Activated naive CD4-positive, alpha-beta T cell treated with anti-CD3 and anti-CD28 coated beads, Interleukin-2, amount 10 ng/mL, durations not matched to agents 7 days and 5 days (primary cell): Measurements from ENCODE around the gene INPP5D.
A peak's percentile ranks its signal among the peaks of the same experiment; 100 is the strongest.
"Not testable (repeated sequence)": the region's sequence is repeated elsewhere in the genome, so short reads cannot be mapped to it uniquely, and the experiment has no call there.

Experiments used
- CTCF ChIA-PET: fragments of 350-600 bp; sonication (Branson Sonifier 250); formaldehyde crosslinking; loops from one replicate; lab custom pipeline; 2021; ENCODE audit warnings: antibody characterized with exemption; lab: Charles Lee
- DNase-seq: peaks from one replicate; pipeline ENCODE4 v3.0.0-alpha.2; 2020
- H3K27ac Mint-ChIP-seq: one replicate; pipeline ENCODE4 v1.8.0; 2021; ENCODE audit warnings: mild to moderate bottlenecking, moderate library complexity, mixed read lengths
- H3K27me3 Mint-ChIP-seq: one replicate; pipeline ENCODE4 v1.8.0; 2021; ENCODE audit warnings: mild to moderate bottlenecking, mixed read lengths
- H3K36me3 Mint-ChIP-seq: one replicate; pipeline ENCODE4 v1.8.0; 2021; ENCODE audit warnings: mixed read lengths
- H3K4me1 Mint-ChIP-seq: one replicate; pipeline ENCODE4 v1.8.0; 2021; ENCODE audit warnings: mixed read lengths
- H3K4me3 Mint-ChIP-seq: one replicate; pipeline ENCODE4 v1.8.0; 2021; ENCODE audit warnings: mild to moderate bottlenecking, moderate library complexity, mixed read lengths
- H3K9me3 Mint-ChIP-seq: one replicate; pipeline ENCODE4 v1.8.0; 2021; ENCODE audit warnings: mixed read lengths

The INPP5D gene

GRCh38 chr2:233039212-233039845 lies 20.8 kb upstream of the INPP5D start:
- Mint-ChIP-seq H3K4me1 (no peaks in the 10 kb centered on the region), H3K27ac (no peak overlapping the region), H3K27me3 (peaks cover 26% of the 10 kb centered on the region), H3K36me3 (no peaks in the 10 kb centered on the region), H3K9me3 (no peaks in the 10 kb centered on the region), H3K4me3 (no peak overlapping the region)
- CTCF ChIA-PET, result no interaction called here
- DNase-seq, result no peak

GRCh38 chr2:233039846-233040530 lies 20.2 kb upstream of the INPP5D start:
- CTCF ChIA-PET, result no interaction called here
- H3K4me3 Mint-ChIP-seq, result no peak overlapping the region
- peaks cover 31% of the 10 kb centered on the region for H3K27me3 Mint-ChIP-seq
- no peak for DNase-seq
- H3K9me3 Mint-ChIP-seq, result no peaks in the 10 kb centered on the region
- H3K27ac Mint-ChIP-seq, result no peak overlapping the region
- no peaks in the 10 kb centered on the region for H3K36me3 Mint-ChIP-seq
- H3K4me1 Mint-ChIP-seq, result no peaks in the 10 kb centered on the region

- Mint-ChIP-seq H3K9me3 (no peaks in the 10 kb centered on the region), H3K4me3 (no peak overlapping the region), H3K27me3 (peaks cover 35% of the 10 kb centered on the region), H3K36me3 (no peaks in the 10 kb centered on the region), H3K27ac (no peak overlapping the region), H3K4me1 (no peaks in the 10 kb centered on the region)
- CTCF ChIA-PET, result no interaction called here
- no peak for DNase-seq
These were observed 19.6 kb upstream of the INPP5D start for GRCh38 chr2:233040571-233040970.

- no peak for DNase-seq
- CTCF ChIA-PET, result interaction anchor here (1.0 kb wide), 1 partner anchor 11 kb away, joined by 6 read pairs; no protein-coding TSS in a partner anchor
These were observed 18.3 kb upstream of the INPP5D start for GRCh38 chr2:233041722-233042323.

GRCh38 chr2:233042549-233042948 lies 17.6 kb upstream of the INPP5D start:
- H3K9me3 Mint-ChIP-seq, result no peaks in the 10 kb centered on the region
- no peak for DNase-seq
- CTCF ChIA-PET, result interaction anchor here (0.9 to 1.0 kb wide), 2 partner anchors 11 kb away, joined by 3 to 6 read pairs; no protein-coding TSS in a partner anchor
- no peak overlapping the region for H3K27ac Mint-ChIP-seq
- no peaks in the 10 kb centered on the region for H3K36me3 Mint-ChIP-seq
- no peak overlapping the region for H3K4me3 Mint-ChIP-seq
- H3K4me1 Mint-ChIP-seq, result no peaks in the 10 kb centered on the region
- peaks cover 45% of the 10 kb centered on the region for H3K27me3 Mint-ChIP-seq

More at GRCh38 chr2:233041722-233042323, 18.3 kb upstream of the INPP5D start:
- H3K36me3 Mint-ChIP-seq, result no peaks in the 10 kb centered on the region
- peaks cover 39% of the 10 kb centered on the region for H3K27me3 Mint-ChIP-seq
- H3K9me3 Mint-ChIP-seq, result no peaks in the 10 kb centered on the region
- no peaks in the 10 kb centered on the region for H3K4me1 Mint-ChIP-seq
- no peak overlapping the region for H3K27ac Mint-ChIP-seq
- no peak overlapping the region for H3K4me3 Mint-ChIP-seq

GRCh38 chr2:233044974-233045605 lies 15.1 kb upstream of the INPP5D start:
- Mint-ChIP-seq H3K9me3 (no peaks in the 10 kb centered on the region), H3K36me3 (no peaks in the 10 kb centered on the region), H3K4me1 (no peaks in the 10 kb centered on the region), H3K27ac (no peak overlapping the region), H3K4me3 (no peak overlapping the region), H3K27me3 (peaks cover 60% of the 10 kb centered on the region)
- no peak for DNase-seq
- CTCF ChIA-PET, result interaction anchor here (2.2 kb wide), 1 partner anchor 9 kb away, joined by 16 read pairs; no protein-coding TSS in a partner anchor

- no peak for DNase-seq
- CTCF ChIA-PET, result interaction anchor here (0.8 kb wide), 1 partner anchor 219 kb away, joined by 3 read pairs; no protein-coding TSS in a partner anchor
- Mint-ChIP-seq H3K27me3 (peaks cover 53% of the 10 kb centered on the region), H3K4me3 (no peak overlapping the region), H3K4me1 (no peaks in the 10 kb centered on the region), H3K27ac (no peak overlapping the region), H3K36me3 (no peaks in the 10 kb centered on the region), H3K9me3 (no peaks in the 10 kb centered on the region)
These were observed 12.9 kb upstream of the INPP5D start for GRCh38 chr2:233047206-233047605.

GRCh38 chr2:233047667-233048066 lies 12.5 kb upstream of the INPP5D start:
- Mint-ChIP-seq H3K27me3 (peaks cover 56% of the 10 kb centered on the region), H3K4me1 (no peaks in the 10 kb centered on the region), H3K4me3 (no peak overlapping the region), H3K9me3 (no peaks in the 10 kb centered on the region), H3K36me3 (no peaks in the 10 kb centered on the region), H3K27ac (no peak overlapping the region)
- DNase-seq, result no peak
- CTCF ChIA-PET, result interaction anchor here (0.8 kb wide), 1 partner anchor 218 kb away, joined by 3 read pairs; no protein-coding TSS in a partner anchor

GRCh38 chr2:233048569-233049193 lies 11.5 kb upstream of the INPP5D start:
- no peak overlapping the region for H3K4me3 Mint-ChIP-seq
- no peak overlapping the region for H3K27ac Mint-ChIP-seq
- CTCF ChIA-PET, result no interaction called here
- peaks cover 60% of the 10 kb centered on the region for H3K27me3 Mint-ChIP-seq
- DNase-seq, result no peak
- peaks cover under 1% of the 10 kb centered on the region for H3K4me1 Mint-ChIP-seq
- H3K9me3 Mint-ChIP-seq, result no peaks in the 10 kb centered on the region
- H3K36me3 Mint-ChIP-seq, result no peaks in the 10 kb centered on the region

GRCh38 chr2:233049194-233049761 lies 10.9 kb upstream of the INPP5D start:
- CTCF ChIA-PET, result interaction anchor here (1.3 to 2.0 kb wide), 2 partner anchors 11 to 202 kb away, joined by 3 to 8 read pairs; partner anchors contain the start of genes ATG16L1 and INPP5D
- Mint-ChIP-seq H3K4me3 (no peak overlapping the region), H3K9me3 (no peaks in the 10 kb centered on the region), H3K36me3 (no peaks in the 10 kb centered on the region), H3K27me3 (peaks cover 64% of the 10 kb centered on the region), H3K27ac (no peak overlapping the region), H3K4me1 (peaks cover 6% of the 10 kb centered on the region)
- DNase-seq, result peak; percentile 36

GRCh38 chr2:233051241-233052149 lies 8.6 kb upstream of the INPP5D start:
- Mint-ChIP-seq H3K9me3 (no peaks in the 10 kb centered on the region), H3K36me3 (no peaks in the 10 kb centered on the region), H3K4me3 (no peak overlapping the region), H3K27ac (no peak overlapping the region), H3K4me1 (peaks cover 7% of the 10 kb centered on the region), H3K27me3 (peaks cover 60% of the 10 kb centered on the region)
- CTCF ChIA-PET, result interaction anchor here (0.9 to 2.0 kb wide), 2 partner anchors 9 to 199 kb away, joined by 4 to 8 read pairs; partner anchors contain the start of gene INPP5D
- DNase-seq, result no peak

- H3K9me3 Mint-ChIP-seq, H3K4me1 Mint-ChIP-seq, H3K36me3 Mint-ChIP-seq, H3K27ac Mint-ChIP-seq, H3K4me3 Mint-ChIP-seq, DNase-seq: not testable (repeated sequence)
- H3K27me3 Mint-ChIP-seq, result peaks cover 55% of the 10 kb centered on the region
- CTCF ChIA-PET, result interaction anchor here (0.6 to 2.9 kb wide), 6 partner anchors 11 to 243 kb away, joined by 3 to 13 read pairs (median 5); no protein-coding TSS in a partner anchor
These were observed 7.6 kb upstream of the INPP5D start for GRCh38 chr2:233052517-233052916.
